Measurements from ENCODE around the gene ASB7.

ASB7 gene

GRCh38 chr15:100651253-100651652 is 48.9 kb downstream of the ASB7 start:
- no CpG with 5 or more reads among the region's 5 CpGs for WGBS, 2 donors (ENCODE audit: extremely low coverage in 2 of 2, insufficient read length in 2 of 2, insufficient replicate concordance in 1 of 2)
- Histone ChIP-seq H3K79me1 (ENCODE audit: low read depth, low read length) (no peaks in the 10 kb centered on the region), H3K23ac (ENCODE audit: low read depth, low read length, poor library complexity) (no peak overlapping the region)

DNA sequence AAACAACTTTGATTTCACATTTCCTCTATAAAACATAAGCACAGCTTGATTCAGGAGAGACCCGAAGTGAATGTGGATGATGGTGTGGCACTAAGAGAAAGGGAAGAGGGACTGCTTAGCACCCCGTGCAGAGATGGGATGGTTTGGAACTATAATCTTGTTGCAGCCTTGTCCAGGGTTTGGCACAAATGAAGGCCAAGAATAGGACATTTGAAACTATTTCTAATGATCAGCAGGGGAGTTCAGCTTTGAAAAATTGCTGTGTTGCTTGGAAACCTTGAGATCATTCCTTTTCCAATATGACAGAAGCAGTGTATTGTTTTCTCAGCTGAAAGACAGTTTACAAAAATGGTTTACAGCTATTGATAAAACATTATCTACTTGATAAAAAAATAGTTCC is 49.7 kb downstream of the ASB7 start:
- Histone ChIP-seq H3K36me3 (replicated peaks in 1 of 2; ENCODE audit: control insufficient read depth in 2 of 2, insufficient read depth in 2 of 2, low read length in 2 of 2) (peaks cover 0 to 7% of the 10 kb centered on the region in 2 donors), H3K23ac (ENCODE audit: low read depth, low read length, poor library complexity) (no peak overlapping the region)
- WGBS, 2 donors (ENCODE audit: extremely low coverage in 2 of 2, insufficient read length in 2 of 2, insufficient replicate concordance in 1 of 2) = no CpG with 5 or more reads among the region's 2 CpGs

More at GRCh38 chr15:100651253-100651652, 48.9 kb downstream of the ASB7 start:
- Histone ChIP-seq H3K4me2 (ENCODE audit: insufficient read depth, low read length, poor library complexity, severe bottlenecking) (no peak overlapping the region), H2BK120ac (ENCODE audit: low read depth, low read length) (no peak overlapping the region), H3K4me1 (ENCODE audit: control insufficient read depth in 2 of 2, insufficient read depth in 1 of 2, low read depth in 1 of 2, low read length in 2 of 2) (no peaks in the 10 kb centered on the region), H2AK5ac (ENCODE audit: low read depth, low read length) (no peak overlapping the region), H4K8ac (ENCODE audit: low read depth, low read length) (no peak overlapping the region), H3K9me3 (replicated peaks in 1 of 2; ENCODE audit: control insufficient read depth in 2 of 2, insufficient read depth in 1 of 2, low read depth in 1 of 2, low read length in 2 of 2) (no peaks in the 10 kb centered on the region), H3K9ac (ENCODE audit: low read depth, low read length, poor library complexity) (no peak overlapping the region), H3K27me3 (ENCODE audit: control insufficient read depth in 3 of 3, insufficient read depth in 3 of 3, low read depth in 1 of 3, low read length in 3 of 3) (no peaks in the 10 kb centered on the region), H2BK5ac (ENCODE audit: low read length) (no peak overlapping the region), H4K91ac (ENCODE audit: low read depth, low read length, poor library complexity) (no peak overlapping the region), H2AFZ (ENCODE audit: low read length) (no peak overlapping the region), H2BK12ac (ENCODE audit: low read length) (no peak overlapping the region), H3K18ac (ENCODE audit: low read length) (no peak overlapping the region), H2BK15ac (ENCODE audit: low read length) (no peak overlapping the region), H3K14ac (ENCODE audit: low read length) (no peak overlapping the region), H3K27ac (replicated peaks; ENCODE audit: low read length) (no peak overlapping the region), H3K36me3 (replicated peaks in 1 of 2; ENCODE audit: control insufficient read depth in 2 of 2, insufficient read depth in 2 of 2, low read length in 2 of 2) (peaks cover 0 to 7% of the 10 kb centered on the region in 2 donors), H3K4me3 (ENCODE audit: low read length in 2 of 2) (no peak overlapping the region), H3K4ac (ENCODE audit: low read length) (no peak overlapping the region)
- DNase-seq (ENCODE audit: low spot score) = no peak

GRCh38 chr15:100653608-100654007 is 51.2 kb downstream of the ASB7 start:
- Histone ChIP-seq H3K9ac (ENCODE audit: low read depth, low read length, poor library complexity) (no peak overlapping the region), H2BK120ac (ENCODE audit: low read depth, low read length) (no peak overlapping the region), H3K27ac (replicated peaks; ENCODE audit: low read length) (no peak overlapping the region), H3K14ac (ENCODE audit: low read length) (no peak overlapping the region), H3K4me3 (ENCODE audit: low read length in 2 of 2) (no peak overlapping the region), H3K18ac (ENCODE audit: low read length) (no peak overlapping the region), H2AFZ (ENCODE audit: low read length) (no peak overlapping the region), H2BK15ac (ENCODE audit: low read length) (no peak overlapping the region), H4K91ac (ENCODE audit: low read depth, low read length, poor library complexity) (no peak overlapping the region), H3K23ac (ENCODE audit: low read depth, low read length, poor library complexity) (no peak overlapping the region), H3K9me3 (replicated peaks in 1 of 2; ENCODE audit: control insufficient read depth in 2 of 2, insufficient read depth in 1 of 2, low read depth in 1 of 2, low read length in 2 of 2) (no peaks in the 10 kb centered on the region), H3K36me3 (replicated peaks in 1 of 2; ENCODE audit: control insufficient read depth in 2 of 2, insufficient read depth in 2 of 2, low read length in 2 of 2) (no peaks in the 10 kb centered on the region), H2AK5ac (ENCODE audit: low read depth, low read length) (no peak overlapping the region), H3K4me1 (ENCODE audit: control insufficient read depth in 2 of 2, insufficient read depth in 1 of 2, low read depth in 1 of 2, low read length in 2 of 2) (peaks cover 0 to 2% of the 10 kb centered on the region in 2 donors), H3K79me1 (ENCODE audit: low read depth, low read length) (no peaks in the 10 kb centered on the region), H2BK5ac (ENCODE audit: low read length) (no peak overlapping the region), H3K4ac (ENCODE audit: low read length) (no peak overlapping the region), H3K4me2 (ENCODE audit: insufficient read depth, low read length, poor library complexity, severe bottlenecking) (no peak overlapping the region), H4K8ac (ENCODE audit: low read depth, low read length) (no peak overlapping the region), H2BK12ac (ENCODE audit: low read length) (no peak overlapping the region), H3K27me3 (ENCODE audit: control insufficient read depth in 3 of 3, insufficient read depth in 3 of 3, low read depth in 1 of 3, low read length in 3 of 3) (no peaks in the 10 kb centered on the region)
- no CpG with 5 or more reads among the region's 1 CpG for WGBS, 2 donors (ENCODE audit: extremely low coverage in 2 of 2, insufficient read length in 2 of 2, insufficient replicate concordance in 1 of 2)
- no peak for DNase-seq (ENCODE audit: low spot score)

More for the DNA sequence above, 49.7 kb downstream of the ASB7 start:
- Histone ChIP-seq H3K4ac (ENCODE audit: low read length) (no peak overlapping the region), H3K9ac (ENCODE audit: low read depth, low read length, poor library complexity) (no peak overlapping the region), H2AK5ac (ENCODE audit: low read depth, low read length) (no peak overlapping the region), H3K4me1 (ENCODE audit: control insufficient read depth in 2 of 2, insufficient read depth in 1 of 2, low read depth in 1 of 2, low read length in 2 of 2) (no peaks in the 10 kb centered on the region), H3K27ac (replicated peaks; ENCODE audit: low read length) (no peak overlapping the region), H2AFZ (ENCODE audit: low read length) (no peak overlapping the region), H2BK5ac (ENCODE audit: low read length) (no peak overlapping the region), H4K91ac (ENCODE audit: low read depth, low read length, poor library complexity) (peak overlapping the region; percentile 41), H3K14ac (ENCODE audit: low read length) (no peak overlapping the region), H3K79me1 (ENCODE audit: low read depth, low read length) (no peaks in the 10 kb centered on the region), H2BK15ac (ENCODE audit: low read length) (no peak overlapping the region), H3K4me2 (ENCODE audit: insufficient read depth, low read length, poor library complexity, severe bottlenecking) (no peak overlapping the region), H3K18ac (ENCODE audit: low read length) (no peak overlapping the region), H2BK12ac (ENCODE audit: low read length) (no peak overlapping the region), H4K8ac (ENCODE audit: low read depth, low read length) (no peak overlapping the region), H3K27me3 (ENCODE audit: control insufficient read depth in 3 of 3, insufficient read depth in 3 of 3, low read depth in 1 of 3, low read length in 3 of 3) (no peaks in the 10 kb centered on the region), H3K4me3 (ENCODE audit: low read length in 2 of 2) (no peak overlapping the region), H3K9me3 (replicated peaks in 1 of 2; ENCODE audit: control insufficient read depth in 2 of 2, insufficient read depth in 1 of 2, low read depth in 1 of 2, low read length in 2 of 2) (no peaks in the 10 kb centered on the region), H2BK120ac (ENCODE audit: low read depth, low read length) (no peak overlapping the region)
- DNase-seq (ENCODE audit: low spot score) = no peak

- peak overlapping the region; percentile 60 for H3K4ac ChIP-seq (ENCODE audit: low read length)
- no peak overlapping the region for H3K9ac ChIP-seq (ENCODE audit: low read depth, low read length, poor library complexity)
- H3K4me3 ChIP-seq (ENCODE audit: low read length in 2 of 2) = no peak overlapping the region
- no peak overlapping the region for H2BK15ac ChIP-seq (ENCODE audit: low read length)
- H4K91ac ChIP-seq (ENCODE audit: low read depth, low read length, poor library complexity) = no peak overlapping the region
- peak overlapping the region; percentile 82 for H2BK5ac ChIP-seq (ENCODE audit: low read length)
- H3K14ac ChIP-seq (ENCODE audit: low read length) = peak overlapping the region; percentile 39
- H3K18ac ChIP-seq (ENCODE audit: low read length) = peak overlapping the region; percentile 84
- H2BK120ac ChIP-seq (ENCODE audit: low read depth, low read length) = no peak overlapping the region
- no peaks in the 10 kb centered on the region for H3K36me3 ChIP-seq (replicated peaks in 1 of 2; ENCODE audit: control insufficient read depth in 2 of 2, insufficient read depth in 2 of 2, low read length in 2 of 2)
- H3K27me3 ChIP-seq (ENCODE audit: control insufficient read depth in 3 of 3, insufficient read depth in 3 of 3, low read depth in 1 of 3, low read length in 3 of 3) = no peaks in the 10 kb centered on the region
- peak overlapping the region; percentile 78 for H2AK5ac ChIP-seq (ENCODE audit: low read depth, low read length)
- H3K79me1 ChIP-seq (ENCODE audit: low read depth, low read length) = no peaks in the 10 kb centered on the region
- H3K4me1 ChIP-seq (ENCODE audit: control insufficient read depth in 2 of 2, insufficient read depth in 1 of 2, low read depth in 1 of 2, low read length in 2 of 2) = peaks cover 0 to 9% of the 10 kb centered on the region in 2 donors
- DNase-seq (ENCODE audit: low spot score) = no peak
- H3K27ac ChIP-seq (replicated peaks; ENCODE audit: low read length) = no peak overlapping the region
- H2BK12ac ChIP-seq (ENCODE audit: low read length) = no peak overlapping the region
- WGBS, 2 donors (ENCODE audit: extremely low coverage in 2 of 2, insufficient read length in 2 of 2, insufficient replicate concordance in 1 of 2) = no CpG with 5 or more reads among the region's 14 CpGs
- no peak overlapping the region for H3K23ac ChIP-seq (ENCODE audit: low read depth, low read length, poor library complexity)
- H3K9me3 ChIP-seq (replicated peaks in 1 of 2; ENCODE audit: control insufficient read depth in 2 of 2, insufficient read depth in 1 of 2, low read depth in 1 of 2, low read length in 2 of 2) = no peaks in the 10 kb centered on the region
- H2AFZ ChIP-seq (ENCODE audit: low read length) = no peak overlapping the region
- peak overlapping the region; percentile 75 for H4K8ac ChIP-seq (ENCODE audit: low read depth, low read length)
- no peak overlapping the region for H3K4me2 ChIP-seq (ENCODE audit: insufficient read depth, low read length, poor library complexity, severe bottlenecking)
Observed at GRCh38 chr15:100658895-100659294, 56.5 kb downstream of the ASB7 start.
